ENCODE data around the gene MACF1.

DNA sequence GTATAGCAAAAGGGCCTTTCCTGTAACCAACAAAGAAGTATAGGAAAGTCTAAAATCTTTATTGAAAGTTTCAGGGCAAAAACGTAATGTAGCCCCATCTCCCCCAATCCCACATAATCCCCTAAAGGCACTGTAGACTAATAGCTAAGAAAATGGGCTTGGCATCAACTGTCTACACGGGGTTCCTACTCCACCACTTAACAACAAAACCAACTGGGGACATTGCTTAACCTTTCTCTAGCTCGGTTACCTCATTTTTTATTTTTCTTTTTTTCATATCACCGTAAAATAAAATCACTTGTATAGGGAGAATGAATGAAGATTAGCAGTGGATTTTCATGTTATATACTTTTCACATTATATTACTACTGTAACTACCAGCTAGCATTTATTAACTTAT lies 12.3 kb downstream of the MACF1 start:
- TF ChIP-seq HCFC1 (IDR thresholded peaks at IDR 0.05; ENCODE audit: low read depth, low read length) (no peak), SMAD1 (CRISPR knock-in tag; IDR thresholded peaks at IDR 0.05; ENCODE audit: borderline replicate concordance, low read depth) (no peak), NR2C2 (CRISPR knock-in tag; IDR thresholded peaks at IDR 0.05; ENCODE audit: borderline replicate concordance) (no peak), FIP1L1 (IDR thresholded peaks at IDR 0.05; ENCODE audit: borderline replicate concordance, insufficient read depth, low read depth, low read length) (no peak), IRF1 (CRISPR knock-in tag; IDR thresholded peaks at IDR 0.05; ENCODE audit: low read depth) (no peak), ZNF10 (CRISPR knock-in tag; IDR thresholded peaks at IDR 0.05; ENCODE audit: borderline replicate concordance, low read depth) (no peak), HDAC2 (CRISPR knock-in tag; IDR thresholded peaks at IDR 0.05) (no peak), SRSF9 (IDR thresholded peaks at IDR 0.05; ENCODE audit: borderline replicate concordance, insufficient read depth, low read depth, low read length, poor library complexity, severe bottlenecking) (no peak), ZNF766 (CRISPR knock-in tag; IDR thresholded peaks at IDR 0.05; ENCODE audit: borderline replicate concordance) (no peak)

Measured in HepG2 (cell line).